Measurements from ENCODE around the gene DUOX2.

Gene DUOX2

DNA sequence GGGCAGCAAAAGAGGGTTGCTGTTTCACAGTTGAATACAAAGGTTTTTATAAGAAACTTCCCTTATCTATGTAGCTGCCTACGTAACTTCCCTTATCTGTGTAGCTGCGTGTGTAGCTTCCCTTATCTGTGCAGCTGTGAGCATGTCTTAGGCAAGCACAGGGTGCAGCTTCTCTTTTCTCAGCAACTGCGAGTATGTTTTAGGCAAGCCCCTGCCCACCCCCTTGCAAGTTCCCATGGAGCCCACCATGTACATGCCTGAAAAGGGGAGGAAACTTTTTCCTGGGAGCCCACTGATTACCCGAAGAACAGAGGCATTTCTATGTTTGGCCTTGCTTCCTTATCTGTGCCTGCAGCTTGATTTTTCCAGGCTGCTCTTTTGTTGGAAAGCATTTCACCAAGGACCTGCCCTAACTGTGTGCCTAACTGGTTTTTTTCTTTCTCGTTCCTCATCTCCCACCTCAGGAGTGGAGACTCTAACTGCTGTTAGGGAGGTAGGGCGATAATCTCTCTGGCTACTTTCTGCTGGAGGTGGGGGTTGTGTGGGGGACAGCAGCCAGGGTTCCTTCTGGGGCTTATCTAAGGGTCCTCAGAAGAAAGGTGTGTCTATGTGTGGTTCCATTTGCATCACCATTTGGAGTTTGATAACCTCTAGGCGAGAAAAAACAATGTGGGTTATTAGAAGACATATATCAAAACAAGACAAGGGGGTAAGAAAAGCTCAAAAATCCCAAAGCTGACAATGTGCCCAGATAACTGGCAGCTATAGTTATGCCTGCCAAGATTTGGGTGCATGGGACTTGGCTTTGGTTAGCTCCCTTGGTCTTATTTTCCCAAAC, 65.0 kb downstream of the DUOX2 start:
- TF ChIP-seq RAD21 (IDR thresholded peaks at IDR 0.05; ENCODE audit: low read depth) (no peak), EGR1 (IDR thresholded peaks at IDR 0.05) (no peak), NFIC (IDR thresholded peaks at IDR 0.05) (no peak), TEAD4 (IDR thresholded peaks at IDR 0.05) (no peak), EP300 (IDR thresholded peaks at IDR 0.05; ENCODE audit: borderline replicate concordance) (no peak), CEBPB (IDR thresholded peaks at IDR 0.05) (no peak), YY1 (IDR thresholded peaks at IDR 0.05; ENCODE audit: low read depth) (no peak), CREB1 (IDR thresholded peaks at IDR 0.05; ENCODE audit: low read depth) (no peak)
- TF ChIP-seq, protein P1, sequence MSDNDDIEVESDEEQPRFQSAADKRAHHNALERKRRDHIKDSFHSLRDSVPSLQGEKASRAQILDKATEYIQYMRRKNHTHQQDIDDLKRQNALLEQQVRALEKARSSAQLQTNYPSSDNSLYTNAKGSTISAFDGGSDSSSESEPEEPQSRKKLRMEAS (IDR thresholded peaks at IDR 0.05) = no peak
- TF ChIP-seq, protein P2, sequence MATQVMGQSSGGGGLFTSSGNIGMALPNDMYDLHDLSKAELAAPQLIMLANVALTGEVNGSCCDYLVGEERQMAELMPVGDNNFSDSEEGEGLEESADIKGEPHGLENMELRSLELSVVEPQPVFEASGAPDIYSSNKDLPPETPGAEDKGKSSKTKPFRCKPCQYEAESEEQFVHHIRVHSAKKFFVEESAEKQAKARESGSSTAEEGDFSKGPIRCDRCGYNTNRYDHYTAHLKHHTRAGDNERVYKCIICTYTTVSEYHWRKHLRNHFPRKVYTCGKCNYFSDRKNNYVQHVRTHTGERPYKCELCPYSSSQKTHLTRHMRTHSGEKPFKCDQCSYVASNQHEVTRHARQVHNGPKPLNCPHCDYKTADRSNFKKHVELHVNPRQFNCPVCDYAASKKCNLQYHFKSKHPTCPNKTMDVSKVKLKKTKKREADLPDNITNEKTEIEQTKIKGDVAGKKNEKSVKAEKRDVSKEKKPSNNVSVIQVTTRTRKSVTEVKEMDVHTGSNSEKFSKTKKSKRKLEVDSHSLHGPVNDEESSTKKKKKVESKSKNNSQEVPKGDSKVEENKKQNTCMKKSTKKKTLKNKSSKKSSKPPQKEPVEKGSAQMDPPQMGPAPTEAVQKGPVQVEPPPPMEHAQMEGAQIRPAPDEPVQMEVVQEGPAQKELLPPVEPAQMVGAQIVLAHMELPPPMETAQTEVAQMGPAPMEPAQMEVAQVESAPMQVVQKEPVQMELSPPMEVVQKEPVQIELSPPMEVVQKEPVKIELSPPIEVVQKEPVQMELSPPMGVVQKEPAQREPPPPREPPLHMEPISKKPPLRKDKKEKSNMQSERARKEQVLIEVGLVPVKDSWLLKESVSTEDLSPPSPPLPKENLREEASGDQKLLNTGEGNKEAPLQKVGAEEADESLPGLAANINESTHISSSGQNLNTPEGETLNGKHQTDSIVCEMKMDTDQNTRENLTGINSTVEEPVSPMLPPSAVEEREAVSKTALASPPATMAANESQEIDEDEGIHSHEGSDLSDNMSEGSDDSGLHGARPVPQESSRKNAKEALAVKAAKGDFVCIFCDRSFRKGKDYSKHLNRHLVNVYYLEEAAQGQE (IDR thresholded peaks at IDR 0.05; ENCODE audit: low read depth) = no peak
